ENCODE measurements around the gene S1PR2.

S1PR2 gene

DNA sequence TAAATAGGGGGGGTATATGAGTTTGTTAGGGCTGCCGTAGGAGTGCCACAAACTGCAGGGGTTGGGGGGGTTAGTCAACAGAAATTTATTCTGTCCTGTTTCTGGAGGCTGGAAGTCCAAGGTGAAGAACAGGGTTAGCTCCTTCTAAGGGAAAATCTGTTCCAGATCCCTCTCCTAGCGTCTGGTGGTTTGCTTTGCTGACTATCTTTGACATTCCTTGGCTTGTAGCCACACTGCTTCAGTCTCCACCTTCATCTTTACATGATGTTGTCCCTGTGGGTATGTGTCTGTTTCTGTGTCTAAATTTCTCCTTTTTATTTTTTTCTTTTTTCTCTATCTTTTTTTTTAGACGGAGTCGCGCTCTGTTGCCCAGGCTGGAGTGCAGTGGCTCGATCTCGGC, 31.6 kb upstream of the S1PR2 start:
- TF ChIP-seq, protein P1, sequence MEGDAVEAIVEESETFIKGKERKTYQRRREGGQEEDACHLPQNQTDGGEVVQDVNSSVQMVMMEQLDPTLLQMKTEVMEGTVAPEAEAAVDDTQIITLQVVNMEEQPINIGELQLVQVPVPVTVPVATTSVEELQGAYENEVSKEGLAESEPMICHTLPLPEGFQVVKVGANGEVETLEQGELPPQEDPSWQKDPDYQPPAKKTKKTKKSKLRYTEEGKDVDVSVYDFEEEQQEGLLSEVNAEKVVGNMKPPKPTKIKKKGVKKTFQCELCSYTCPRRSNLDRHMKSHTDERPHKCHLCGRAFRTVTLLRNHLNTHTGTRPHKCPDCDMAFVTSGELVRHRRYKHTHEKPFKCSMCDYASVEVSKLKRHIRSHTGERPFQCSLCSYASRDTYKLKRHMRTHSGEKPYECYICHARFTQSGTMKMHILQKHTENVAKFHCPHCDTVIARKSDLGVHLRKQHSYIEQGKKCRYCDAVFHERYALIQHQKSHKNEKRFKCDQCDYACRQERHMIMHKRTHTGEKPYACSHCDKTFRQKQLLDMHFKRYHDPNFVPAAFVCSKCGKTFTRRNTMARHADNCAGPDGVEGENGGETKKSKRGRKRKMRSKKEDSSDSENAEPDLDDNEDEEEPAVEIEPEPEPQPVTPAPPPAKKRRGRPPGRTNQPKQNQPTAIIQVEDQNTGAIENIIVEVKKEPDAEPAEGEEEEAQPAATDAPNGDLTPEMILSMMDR (IDR thresholded peaks at IDR 0.05; ENCODE audit: control insufficient read depth, insufficient read depth, low read depth, low read length, missing control alignments) = no peak
- no peak for DNase-seq (ENCODE audit: low read depth)
- no peak overlapping the region for H3K4me3 ChIP-seq (ENCODE audit: control insufficient read depth, low read depth, low read length)

DNA sequence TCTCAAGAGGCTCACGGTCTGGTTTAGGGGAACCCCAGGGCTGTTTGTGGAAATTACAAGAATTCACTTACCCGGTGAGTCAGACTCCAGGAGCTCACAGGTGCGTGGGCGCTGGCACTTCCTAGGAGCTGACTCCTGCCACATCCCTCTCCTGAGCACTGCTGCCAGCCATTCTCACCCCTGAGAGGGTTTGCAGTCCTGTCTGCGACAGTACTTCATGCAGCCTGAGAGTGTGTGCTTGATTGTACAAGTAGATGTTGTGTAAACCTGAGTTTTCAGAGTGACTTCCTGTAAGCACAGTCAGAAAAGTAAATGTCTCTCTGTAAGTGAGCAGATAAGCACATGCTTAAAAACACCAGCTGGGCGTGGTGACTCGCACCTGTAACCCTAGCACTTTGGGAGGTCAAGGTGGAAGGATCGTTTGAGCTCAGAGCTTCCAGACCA, 29.0 kb upstream of the S1PR2 start:
- no peak for DNase-seq (ENCODE audit: low read depth)
- TF ChIP-seq, protein P1 (IDR thresholded peaks at IDR 0.05; ENCODE audit: control insufficient read depth, insufficient read depth, low read depth, low read length, missing control alignments) = no peak
- no peak overlapping the region for H3K4me3 ChIP-seq (ENCODE audit: control insufficient read depth, low read depth, low read length)

DNA sequence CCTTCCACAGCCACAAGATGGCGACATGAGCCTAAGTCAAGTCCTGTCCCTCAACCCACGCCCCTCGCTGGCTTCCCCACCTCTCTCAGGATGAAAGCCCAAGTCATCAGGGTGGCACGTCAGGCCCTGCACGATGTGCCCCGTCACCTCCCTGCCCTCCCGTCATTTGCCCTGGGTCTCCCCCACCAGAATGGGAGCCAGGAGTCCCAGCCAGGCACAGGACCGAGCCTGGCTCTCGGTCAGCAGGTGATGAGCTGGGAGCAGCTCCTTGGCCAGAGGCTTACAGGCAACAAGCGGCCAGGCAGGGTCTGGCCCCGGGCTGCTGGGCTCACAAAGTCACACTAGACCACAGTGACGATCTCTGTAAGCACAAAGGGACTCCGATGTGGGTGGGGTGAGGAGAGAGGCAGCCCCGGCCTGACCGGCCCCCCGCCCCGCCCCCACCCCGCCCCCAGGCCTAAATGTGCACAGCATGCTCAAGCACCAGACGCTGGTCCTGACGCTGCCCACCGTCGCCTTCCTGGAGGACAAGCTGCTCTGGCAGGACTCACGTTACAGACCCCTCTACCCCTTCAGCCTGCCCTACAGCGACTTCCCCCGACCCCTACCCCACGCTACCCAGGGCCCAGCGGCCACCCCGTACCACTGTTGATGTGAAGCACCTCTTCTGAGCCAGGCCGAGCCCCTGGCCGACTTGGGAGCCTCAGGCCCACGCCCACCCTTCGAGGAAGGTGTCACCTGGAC, 28.2 kb upstream of the S1PR2 start:
- TF ChIP-seq, protein P1 (IDR thresholded peaks at IDR 0.05; ENCODE audit: control insufficient read depth, insufficient read depth, low read depth, low read length, missing control alignments) = peak; percentile 76
- H3K4me3 ChIP-seq (ENCODE audit: control insufficient read depth, low read depth, low read length) = no peak overlapping the region
- peak; percentile 31 for DNase-seq (ENCODE audit: low read depth)

DNA sequence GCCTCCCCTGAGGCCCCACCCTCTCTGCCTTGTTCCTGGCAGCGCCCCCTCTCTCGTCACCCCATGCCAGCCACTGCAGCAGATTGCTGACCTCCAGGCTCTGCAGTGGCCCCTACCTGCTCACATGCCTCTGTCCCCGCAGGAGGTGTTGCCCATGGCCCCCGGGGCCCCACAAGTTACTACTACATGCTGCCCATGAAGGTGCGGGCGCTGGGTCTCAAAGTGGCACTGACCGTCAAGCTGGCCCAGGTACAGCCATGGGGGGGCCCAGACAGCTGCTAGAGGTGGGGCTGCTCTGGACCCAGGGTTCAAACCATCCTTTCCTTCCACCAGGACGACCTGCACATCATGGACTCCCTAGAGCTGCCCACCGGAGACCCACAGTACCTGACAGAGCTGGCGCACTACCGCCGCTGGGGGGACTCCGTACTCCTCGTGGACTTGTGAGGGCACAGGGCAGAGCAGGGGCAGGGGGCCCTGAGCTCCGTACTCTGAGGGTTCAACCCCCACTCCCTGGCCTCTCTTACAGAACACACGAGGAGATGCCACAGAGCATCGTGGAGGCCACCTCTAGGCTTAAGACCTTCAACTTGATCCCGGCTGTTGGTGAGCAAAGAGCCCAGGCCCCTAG, 27.1 kb upstream of the S1PR2 start:
- TF ChIP-seq, protein P1 (IDR thresholded peaks at IDR 0.05; ENCODE audit: control insufficient read depth, insufficient read depth, low read depth, low read length, missing control alignments) = no peak
- H3K4me3 ChIP-seq (ENCODE audit: control insufficient read depth, low read depth, low read length) = no peak overlapping the region
- DNase-seq (ENCODE audit: low read depth) = no peak

DNA sequence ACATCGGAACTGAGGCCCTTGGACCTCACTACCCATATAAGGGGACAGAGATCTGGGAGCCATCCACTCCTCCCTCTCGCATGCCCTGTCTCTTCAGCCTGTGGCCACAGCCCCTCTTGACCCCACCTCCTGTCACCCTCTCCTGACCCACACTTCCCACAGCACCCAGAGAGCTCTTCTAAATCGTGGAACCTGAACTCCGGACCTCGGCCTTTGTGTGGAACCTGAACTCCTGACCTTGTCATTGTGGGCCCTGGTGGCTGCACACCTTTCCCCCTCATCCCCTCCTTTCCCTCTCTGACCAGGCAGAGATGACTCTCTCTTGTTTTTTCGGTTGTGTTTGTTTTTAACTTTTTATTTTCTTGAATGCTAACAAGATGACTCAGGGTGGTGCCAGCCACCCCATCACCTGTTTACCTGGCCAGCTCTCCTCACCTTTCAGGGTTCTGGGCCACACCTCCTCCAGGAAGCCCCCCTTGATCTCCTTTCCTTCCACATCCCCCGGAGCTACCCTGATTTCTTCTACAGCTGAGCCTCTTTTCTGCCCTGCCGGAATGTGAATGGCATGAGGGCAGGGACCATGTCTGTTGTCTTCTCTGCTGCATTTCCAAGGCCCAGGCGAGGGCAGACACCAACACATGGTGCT, 26.0 kb upstream of the S1PR2 start:
- no peak overlapping the region for H3K4me3 ChIP-seq (ENCODE audit: control insufficient read depth, low read depth, low read length)
- DNase-seq (ENCODE audit: low read depth) = no peak
- TF ChIP-seq, protein P1 (IDR thresholded peaks at IDR 0.05; ENCODE audit: control insufficient read depth, insufficient read depth, low read depth, low read length, missing control alignments) = no peak

DNA sequence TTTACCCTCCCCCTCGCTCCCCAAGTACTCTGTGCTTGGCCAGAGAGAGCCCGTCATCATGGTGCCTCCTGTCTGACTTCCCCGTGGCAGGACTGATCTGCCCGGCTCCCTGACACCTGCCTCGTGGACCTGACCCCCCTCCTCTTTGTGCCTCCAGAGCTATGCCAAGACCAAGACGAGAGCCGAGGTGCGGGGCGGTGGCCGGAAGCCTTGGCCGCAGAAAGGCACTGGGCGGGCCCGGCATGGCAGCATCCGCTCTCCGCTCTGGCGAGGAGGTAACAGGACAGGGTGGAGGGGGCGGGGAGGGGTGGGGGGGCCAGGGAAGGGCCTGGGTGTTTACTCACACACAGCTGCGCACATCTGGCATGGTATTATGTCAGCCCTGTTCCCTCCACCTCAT, 25.4 kb upstream of the S1PR2 start:
- no peak overlapping the region for H3K4me3 ChIP-seq (ENCODE audit: control insufficient read depth, low read depth, low read length)
- TF ChIP-seq, protein P1 (IDR thresholded peaks at IDR 0.05; ENCODE audit: control insufficient read depth, insufficient read depth, low read depth, low read length, missing control alignments) = no peak
- DNase-seq (ENCODE audit: low read depth) = no peak
